ENCODE data around the gene ELFN1. TPM values are rescaled to one million over a fixed set of nuclear protein-coding genes. Genes with fewer than 3 reads are reported as not detected.

The ELFN1 gene
- total and polyA plus RNA-seq, 2 donors from 2014 or later, result 3.5 to 3.8 TPM

- Histone ChIP-seq H3K9ac (ENCODE audit: low read length in 3 of 3) (no peak overlapping the region), H3K36me3 (ENCODE audit: control insufficient read depth in 2 of 3, insufficient read depth in 3 of 3, low read length in 3 of 3) (no peaks in the 10 kb centered on the region), H3K4me1 (ENCODE audit: control insufficient read depth in 2 of 3, insufficient read depth in 2 of 3, low read depth in 1 of 3, low read length in 3 of 3) (peaks cover 0 to 10% (median 0%) of the 10 kb centered on the region in 3 donors), H3K9me3 (ENCODE audit: control insufficient read depth in 2 of 3, insufficient read depth in 1 of 3, low read length in 3 of 3) (no peaks in the 10 kb centered on the region), H3K4me3 (ENCODE audit: low read length in 3 of 3) (peak overlapping the region in 1 of 3 donors; percentile 37), H3K27ac (ENCODE audit: low read depth in 2 of 2, low read length in 2 of 2) (no peak overlapping the region), H3K27me3 (ENCODE audit: control insufficient read depth, insufficient read depth, low read length) (no peaks in the 10 kb centered on the region)
- intact Hi-C loops (cut with DNase I), result no loop called here
- peak in 3 of 5 donors; percentile 22 to 72 (median 72) for DNase-seq
- no peak for TF ChIP-seq CTCF (IDR thresholded peaks at IDR 0.05; ENCODE audit: borderline replicate concordance, extremely low read depth, insufficient read depth)
- no peak for FAIRE-seq
These were observed 3.7 kb upstream of the ELFN1 start for GRCh38 chr7:1666317-1666822.

- no peak for TF ChIP-seq CTCF (IDR thresholded peaks at IDR 0.05; ENCODE audit: borderline replicate concordance, extremely low read depth, insufficient read depth)
- intact Hi-C loops (cut with DNase I), result no loop called here
- H3K4me1 ChIP-seq (ENCODE audit: control insufficient read depth in 2 of 3, insufficient read depth in 2 of 3, low read depth in 1 of 3, low read length in 3 of 3), result peaks cover 0 to 10% (median 0%) of the 10 kb centered on the region in 3 donors
- no peak overlapping the region for H3K9ac ChIP-seq (ENCODE audit: low read length in 3 of 3)
- no peaks in the 10 kb centered on the region for H3K9me3 ChIP-seq (ENCODE audit: control insufficient read depth in 2 of 3, insufficient read depth in 1 of 3, low read length in 3 of 3)
- H3K36me3 ChIP-seq (ENCODE audit: control insufficient read depth in 2 of 3, insufficient read depth in 3 of 3, low read length in 3 of 3), result no peaks in the 10 kb centered on the region
- H3K4me3 ChIP-seq (ENCODE audit: low read length in 3 of 3), result peak overlapping the region in 1 of 3 donors; percentile 37
- no peak overlapping the region for H3K27ac ChIP-seq (ENCODE audit: low read depth in 2 of 2, low read length in 2 of 2)
- DNase-seq (peak; percentile 28 to 82 (median 53)), FAIRE-seq (no peak)
- H3K27me3 ChIP-seq (ENCODE audit: control insufficient read depth, insufficient read depth, low read length), result no peaks in the 10 kb centered on the region
These were observed 3.1 kb upstream of the ELFN1 start for GRCh38 chr7:1666823-1667565.

- Histone ChIP-seq H3K9me3 (ENCODE audit: control insufficient read depth in 2 of 3, insufficient read depth in 1 of 3, low read length in 3 of 3) (no peaks in the 10 kb centered on the region), H3K27ac (ENCODE audit: low read depth in 2 of 2, low read length in 2 of 2) (no peak overlapping the region), H3K9ac (ENCODE audit: low read length in 3 of 3) (no peak overlapping the region), H3K4me3 (ENCODE audit: low read length in 3 of 3) (peak overlapping the region in 1 of 3 donors; percentile 37), H3K27me3 (ENCODE audit: control insufficient read depth, insufficient read depth, low read length) (no peaks in the 10 kb centered on the region), H3K4me1 (ENCODE audit: control insufficient read depth in 2 of 3, insufficient read depth in 2 of 3, low read depth in 1 of 3, low read length in 3 of 3) (peaks cover 0 to 10% (median 0%) of the 10 kb centered on the region in 3 donors), H3K36me3 (ENCODE audit: control insufficient read depth in 2 of 3, insufficient read depth in 3 of 3, low read length in 3 of 3) (no peaks in the 10 kb centered on the region)
- FAIRE-seq (no peak), DNase-seq (peak; percentile 37 to 78 (median 66))
- TF ChIP-seq CTCF (IDR thresholded peaks at IDR 0.05; ENCODE audit: borderline replicate concordance, extremely low read depth, insufficient read depth), result no peak
- intact Hi-C loops (cut with DNase I), result no loop called here
These were observed 2.3 kb upstream of the ELFN1 start for GRCh38 chr7:1667566-1668395.

Measured in kidney (tissue), 14 donors.